Limb (tissue), 2 donors: ENCODE data around the gene INSYN1.

Experiments
- DNase-seq, 2 donors: peaks; one replicate each; pipeline ENCODE4 v3.0.0-alpha.2; 2016; ENCODE audit errors: extremely low spot score in 2 of 2

The INSYN1 gene

DNA sequence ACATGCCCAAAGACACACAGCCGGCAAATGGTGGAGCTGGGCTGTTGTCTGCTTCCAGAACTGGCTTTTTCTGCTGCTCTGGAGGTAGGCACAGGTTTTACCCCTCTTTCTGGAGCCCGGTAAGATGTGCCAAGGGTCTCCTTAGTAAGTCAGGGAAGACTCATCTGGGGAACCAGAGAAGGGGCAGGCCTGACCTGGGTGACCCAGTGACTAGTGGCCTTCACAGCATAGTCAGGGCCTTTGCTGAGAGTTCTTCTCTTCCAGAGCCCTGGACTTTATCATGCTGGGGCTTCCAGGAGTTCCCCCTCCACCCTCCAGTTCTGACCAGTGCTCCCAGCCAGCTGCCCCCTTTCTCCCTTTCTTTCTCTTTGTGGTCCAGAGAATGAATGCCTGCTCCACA lies 65.8 kb downstream of the INSYN1 start:
- DNase-seq = no peak

DNA sequence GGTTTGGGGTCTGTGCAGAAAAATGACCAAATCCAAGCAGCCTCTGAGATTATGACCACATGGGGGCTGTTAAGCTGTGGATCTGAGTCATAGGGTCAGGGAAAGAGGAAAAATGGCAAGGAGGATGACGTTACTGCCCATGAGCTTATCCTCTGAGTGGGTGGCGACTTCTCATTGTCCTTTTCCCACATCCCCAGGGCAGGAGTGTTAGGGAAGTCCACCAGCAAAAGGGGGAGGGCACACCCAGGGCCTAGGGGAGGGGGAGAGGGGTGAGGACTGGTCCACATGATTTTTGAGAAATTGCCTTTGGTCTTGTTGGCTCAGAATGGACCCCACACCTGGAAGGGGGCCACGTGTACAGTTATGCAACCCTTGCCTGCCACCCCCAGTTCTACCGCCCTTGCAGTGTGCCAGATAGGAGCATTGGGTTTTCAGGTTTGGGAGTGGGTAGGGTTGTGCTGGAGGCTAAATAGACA lies 66.3 kb downstream of the INSYN1 start:
- DNase-seq = no peak

DNA sequence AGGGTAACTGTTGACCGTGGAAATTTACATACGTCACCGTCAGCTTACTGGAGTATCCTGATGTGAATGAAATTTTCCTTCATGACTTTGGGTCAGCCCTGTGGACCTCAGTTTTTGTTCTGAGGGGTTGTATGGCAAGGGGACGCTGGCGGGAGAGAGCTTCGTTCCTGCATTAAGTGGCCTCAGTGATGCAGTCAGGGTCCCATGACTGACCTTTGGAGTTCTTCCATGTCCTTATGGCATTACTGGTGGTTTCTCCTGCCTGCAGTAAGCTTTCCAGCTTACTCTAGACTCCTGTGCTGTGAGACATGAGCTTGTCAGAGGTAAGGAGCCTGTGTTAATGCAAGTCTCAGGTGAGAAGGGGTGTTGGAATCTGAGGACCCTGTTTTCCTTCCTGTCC lies 67.2 kb downstream of the INSYN1 start:
- DNase-seq = no peak
